HG02840 (cell line): ENCODE measurements around the gene RELN.
"Not testable (repeated sequence)": the region's sequence is repeated elsewhere in the genome, so short reads cannot be mapped to it uniquely, and the experiment has no call there.

Source experiments
- ATAC-seq: cut with Tn5 transposase; IDR thresholded peaks from one replicate; pipeline ENCODE4 v1.9.1; 2021; ENCODE audit warnings: mild to moderate bottlenecking, moderate library complexity, moderate number of reproducible peaks; ENCODE audit not compliant: unreplicated experiment, low FRiP score

Gene RELN

DNA sequence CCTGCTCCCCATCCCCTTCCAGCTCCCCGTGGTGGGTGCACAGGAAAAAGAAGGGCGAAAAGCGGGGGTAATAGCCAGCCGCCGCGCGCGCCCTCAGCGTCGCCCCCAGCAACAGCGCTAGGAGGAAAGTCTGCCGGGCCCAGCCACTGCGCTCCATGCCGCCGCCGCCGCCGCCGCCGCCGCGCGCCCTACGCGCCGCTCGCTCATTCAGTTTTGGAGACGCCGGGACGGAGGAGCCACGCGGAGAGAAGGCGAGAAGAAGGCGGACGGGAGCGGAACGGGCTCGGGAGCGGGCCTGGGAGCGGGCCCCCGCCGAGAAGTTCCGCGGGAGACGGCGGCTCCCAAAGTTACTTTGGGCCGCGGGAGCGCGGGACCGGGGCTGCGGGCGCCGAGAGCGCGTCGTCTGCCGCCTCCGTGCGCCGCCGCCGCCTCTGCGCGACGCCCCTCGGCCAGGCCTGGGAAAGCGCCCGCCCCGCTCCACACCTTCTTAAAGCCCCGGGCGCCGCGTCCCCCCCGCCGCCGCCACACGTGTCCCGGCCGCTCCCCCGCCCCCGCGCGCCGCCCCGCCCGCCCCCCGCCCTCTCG lies at the start of gene RELN:
Gene RELN, minus strand, starts transcription at position 459 of the 585 bp plus-strand sequence. Its CDS starts 302 bp downstream, at position 157.
- no peak for ATAC-seq

- ATAC-seq, result no peak
Observed at GRCh38 chr7:104038136-104038535, 48.7 kb upstream of the RELN start.

- not testable (repeated sequence) for ATAC-seq
Observed at GRCh38 chr7:104036889-104037288, 47.4 kb upstream of the RELN start.

GRCh38 chr7:104035351-104035750 lies 45.9 kb upstream of the RELN start:
- ATAC-seq, result no peak

GRCh38 chr7:104034679-104035078 lies 45.2 kb upstream of the RELN start:
- ATAC-seq, result no peak

DNA sequence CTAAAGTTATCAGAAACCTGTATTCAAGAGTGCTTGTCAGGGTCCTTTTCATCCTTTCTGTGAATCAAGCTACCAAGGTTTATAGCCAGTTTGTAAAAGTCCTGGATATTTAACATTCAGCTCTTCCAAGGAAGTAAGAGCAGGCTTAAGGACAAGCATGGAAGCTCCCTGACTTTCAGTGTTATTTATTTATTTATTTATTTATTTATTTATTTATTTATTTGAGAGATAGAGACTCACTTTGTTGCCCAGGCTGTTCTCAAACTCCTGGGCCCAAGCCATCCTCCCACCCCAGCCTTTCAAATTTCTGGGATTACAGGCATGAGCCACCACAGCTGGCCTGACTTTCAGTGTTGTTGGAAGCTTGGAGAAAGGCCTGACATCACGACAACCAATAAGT lies 44.4 kb upstream of the RELN start:
- ATAC-seq, result no peak

GRCh38 chr7:104032486-104032885 lies 43.0 kb upstream of the RELN start:
- no peak for ATAC-seq

- ATAC-seq, result no peak
Observed at GRCh38 chr7:104029765-104030164, 40.3 kb upstream of the RELN start.

DNA sequence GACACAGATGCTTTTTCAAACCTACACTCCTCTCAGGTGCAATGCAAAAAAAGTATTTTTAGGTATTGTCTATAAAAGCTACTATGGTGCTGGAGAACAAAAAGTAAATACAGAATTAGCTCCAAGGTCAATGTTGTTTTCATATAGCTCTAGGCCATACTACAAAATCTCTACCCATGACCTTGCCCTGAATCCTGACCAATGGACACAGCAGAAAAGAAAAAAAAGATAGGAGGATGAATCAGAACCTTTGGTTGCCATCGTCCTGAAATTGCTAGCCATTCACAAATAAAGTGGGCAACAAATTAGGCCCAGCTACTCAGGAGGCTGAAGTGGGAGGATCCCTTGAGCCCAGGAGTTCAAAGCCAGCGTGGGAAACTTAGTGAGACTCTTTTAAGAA lies 35.2 kb upstream of the RELN start:
- no peak for ATAC-seq

DNA sequence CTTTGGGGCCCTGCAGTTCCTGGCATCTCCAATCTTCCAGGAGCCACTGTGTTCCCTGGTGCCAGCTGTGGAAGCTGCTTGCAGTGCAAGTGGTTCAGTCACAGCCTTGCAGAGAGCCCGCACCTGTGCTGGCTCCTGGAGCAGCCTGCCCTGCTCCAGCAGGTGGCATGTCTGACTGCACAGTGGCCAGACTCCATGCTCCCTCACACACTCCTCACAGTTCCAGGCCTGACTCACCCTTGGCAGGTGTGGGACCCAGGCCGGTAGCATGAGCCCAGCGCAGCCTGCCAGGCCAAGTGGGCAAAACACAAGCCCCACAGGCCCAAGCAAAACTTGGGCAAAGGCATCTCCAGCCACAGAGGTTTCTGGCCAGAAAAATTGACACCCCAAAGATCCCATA lies 33.6 kb upstream of the RELN start:
- no peak for ATAC-seq

- ATAC-seq, result no peak
Observed at GRCh38 chr7:104018425-104018824, 29.0 kb upstream of the RELN start.

- ATAC-seq, result no peak
Observed at GRCh38 chr7:104017001-104017400, 27.5 kb upstream of the RELN start.

GRCh38 chr7:104012835-104013234 lies 23.4 kb upstream of the RELN start:
- ATAC-seq, result no peak

- ATAC-seq, result no peak
Observed at GRCh38 chr7:104011829-104012228, 22.4 kb upstream of the RELN start.

DNA sequence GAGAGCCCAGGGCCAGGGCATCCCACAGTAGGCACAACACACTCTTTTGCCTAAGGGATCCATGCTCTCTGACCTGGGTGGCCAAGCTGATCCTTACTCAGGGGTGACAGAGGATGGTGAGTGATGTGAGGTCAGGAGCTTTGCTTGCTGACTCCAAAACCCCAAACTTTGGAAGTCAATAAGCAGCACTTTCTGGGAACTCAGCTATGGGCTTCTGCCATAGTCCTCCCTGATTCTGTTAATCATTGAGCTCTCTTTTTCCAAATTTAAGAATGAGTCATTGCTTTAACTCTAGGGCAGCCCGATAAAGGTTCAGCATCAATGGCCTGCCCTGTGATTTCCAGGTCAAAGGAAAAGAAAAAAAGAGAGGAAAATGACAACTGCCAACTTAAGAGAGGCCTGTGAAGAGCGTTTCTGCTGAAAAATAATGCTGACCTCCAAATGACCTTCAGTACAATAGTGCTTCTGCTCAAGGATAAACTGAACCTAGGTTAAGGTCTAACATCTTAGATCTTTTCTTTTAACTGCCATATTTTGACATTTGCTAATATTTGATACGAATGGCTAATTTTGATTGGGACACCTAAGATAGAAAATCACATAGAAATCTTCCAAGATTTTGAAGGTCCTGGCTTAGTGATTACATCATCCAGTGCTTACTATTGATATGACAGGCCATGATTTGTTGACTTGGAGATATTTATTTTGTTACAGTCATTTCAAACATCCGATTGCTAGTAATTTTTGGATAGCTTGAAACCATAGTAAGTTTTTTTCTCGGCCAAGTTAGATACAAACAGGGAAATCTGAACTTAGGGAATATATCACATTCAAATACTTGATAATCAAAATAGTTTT lies 20.8 kb upstream of the RELN start:
- ATAC-seq, result no peak

- ATAC-seq, result no peak
Observed at GRCh38 chr7:104008107-104008506, 18.6 kb upstream of the RELN start.

DNA sequence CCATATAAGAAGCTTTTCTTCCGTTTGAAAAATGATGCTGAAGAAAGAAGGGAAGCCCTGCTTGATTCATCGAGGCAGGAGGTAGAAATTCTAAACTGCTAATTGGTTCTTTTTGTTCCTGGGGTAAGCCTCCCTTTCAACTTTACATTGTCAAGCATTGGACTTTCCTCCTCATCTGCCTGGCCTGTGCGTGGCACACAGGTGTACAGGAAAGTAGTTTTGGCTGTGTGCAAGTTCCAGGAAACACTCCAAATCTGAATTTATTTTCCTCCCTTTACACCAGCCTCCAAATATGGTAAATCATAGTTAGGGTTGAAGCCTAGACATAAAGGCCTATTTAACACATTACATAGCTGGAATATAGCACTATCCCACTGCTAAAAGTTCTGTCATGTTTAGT lies 18.2 kb upstream of the RELN start:
- ATAC-seq, result no peak

DNA sequence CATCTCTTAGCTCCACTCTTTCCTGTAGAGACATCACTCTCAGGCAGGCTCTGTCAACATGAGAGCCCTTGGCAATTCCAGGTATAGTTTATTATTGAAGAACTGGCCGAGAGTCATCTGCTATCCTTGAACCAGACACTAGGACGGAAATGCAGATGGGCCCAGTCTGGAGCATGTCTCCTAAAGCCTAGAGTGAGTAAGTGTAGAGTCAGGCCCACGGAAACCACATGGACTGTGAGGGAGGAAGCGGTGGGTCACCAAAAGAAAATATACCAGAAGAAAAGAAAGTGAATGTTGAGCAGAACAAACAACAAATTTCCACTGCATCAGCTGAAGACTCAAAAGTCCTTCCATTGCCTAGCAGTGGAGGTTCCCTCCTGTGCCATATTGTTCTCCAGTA lies 15.7 kb upstream of the RELN start:
- ATAC-seq, result no peak

DNA sequence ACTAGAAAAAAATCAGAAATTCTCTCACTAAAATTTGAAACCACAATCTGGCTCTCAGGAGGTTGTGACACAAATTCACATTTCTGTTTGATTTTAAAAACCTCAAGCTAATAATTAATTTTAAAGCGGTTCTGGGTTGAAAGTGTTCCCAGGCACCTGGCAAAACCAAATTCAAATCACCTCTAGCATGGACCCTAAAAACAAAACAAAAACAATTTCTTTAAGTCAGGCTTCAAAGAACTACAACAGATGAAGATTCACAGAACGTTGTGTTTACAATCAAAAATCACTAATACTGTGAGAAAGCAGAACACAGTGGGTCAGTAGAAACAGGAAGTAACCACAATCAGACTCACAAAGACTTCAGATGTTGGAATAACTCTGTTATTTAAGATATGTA lies 7.2 kb upstream of the RELN start:
- peak; percentile 55 for ATAC-seq

DNA sequence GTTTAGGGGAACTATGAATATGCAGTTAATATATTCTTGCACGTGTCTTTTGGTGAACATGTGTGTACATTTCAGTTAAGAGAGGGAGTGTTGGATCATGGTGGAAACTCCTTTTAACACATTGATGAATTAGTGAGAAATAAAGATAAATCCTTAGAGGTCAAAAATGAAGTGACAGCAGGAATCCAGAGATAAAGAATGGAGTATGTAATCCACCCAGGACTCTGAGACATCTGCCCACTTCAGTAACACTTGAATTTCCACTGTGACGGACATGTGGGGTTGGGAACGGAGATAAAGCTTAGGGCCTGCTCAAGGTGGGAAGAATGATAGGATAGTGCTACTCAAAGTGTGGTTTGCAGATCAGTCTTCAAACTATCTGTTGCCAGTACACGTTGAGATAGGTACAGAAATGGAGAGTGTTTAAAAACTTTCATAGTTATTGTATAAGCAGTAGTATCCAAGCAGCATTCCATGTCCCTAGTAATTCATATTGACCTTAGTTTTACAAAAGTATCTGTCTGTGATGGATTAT lies 6.6 kb upstream of the RELN start:
- no peak for ATAC-seq

GRCh38 chr7:103995554-103995953 lies 6.1 kb upstream of the RELN start:
- no peak for ATAC-seq

DNA sequence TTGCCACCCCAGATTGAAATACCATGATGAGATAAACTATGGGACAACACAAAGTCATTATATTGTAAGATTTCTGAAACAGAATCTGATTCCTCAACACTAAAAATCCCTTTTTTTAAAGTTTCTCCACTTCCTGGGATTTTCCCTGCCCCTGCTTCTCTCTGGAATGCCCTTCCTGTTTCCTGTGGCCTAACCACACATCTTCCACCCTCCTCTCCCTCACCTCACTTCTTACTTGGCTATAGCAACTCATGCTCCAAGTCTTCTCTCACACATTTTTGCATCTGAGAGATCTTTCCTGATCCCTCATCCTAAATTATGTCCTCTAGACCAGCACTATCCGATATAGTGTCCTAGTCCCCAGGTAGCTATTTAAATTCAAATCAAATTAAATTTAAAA lies 4.1 kb upstream of the RELN start:
- no peak for ATAC-seq
